ENCODE measurements around the gene RAB24. TPM values are rescaled to one million over a fixed set of nuclear protein-coding genes. Genes with fewer than 3 reads are reported as not detected.
"Not testable (repeated sequence)": the region's sequence is repeated elsewhere in the genome, so short reads cannot be mapped to it uniquely, and the experiment has no call there.

Gene RAB24
- total RNA-seq, 6 experiments from 2014 or later, result 23.3 to 31.4 (median 26.4) TPM

DNA sequence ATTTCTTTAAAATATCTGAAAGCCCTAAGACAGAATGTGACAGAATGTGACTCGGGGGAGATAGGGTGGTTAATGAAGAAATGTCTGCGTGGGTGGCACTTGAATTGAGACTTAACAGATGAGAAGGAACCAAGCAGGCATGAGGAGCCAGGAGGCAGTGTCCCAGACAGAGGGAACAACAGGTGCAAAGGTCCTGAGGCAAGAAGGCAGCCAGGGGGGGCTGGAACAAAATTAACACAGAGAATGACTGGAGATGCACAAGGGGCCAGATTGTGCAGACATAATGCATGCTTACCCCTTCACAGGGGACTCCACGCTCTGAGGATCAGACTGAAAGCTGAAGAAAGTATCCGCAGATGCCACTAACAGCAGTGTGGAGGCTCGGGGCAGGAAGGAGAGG, 46.2 kb upstream of the RAB24 start:
- H3K4me3 Mint-ChIP-seq, result peak overlapping the region; percentile 98
- peaks cover 37% of the 10 kb centered on the region for H3K4me1 Mint-ChIP-seq (ENCODE audit: low read depth)
- no peaks in the 10 kb centered on the region; the same call in 1 of the 2 replicates for H3K27me3 Mint-ChIP-seq (ENCODE audit: insufficient read depth)
- no peak for DNase-seq
- TF ChIP-seq, protein P1, sequence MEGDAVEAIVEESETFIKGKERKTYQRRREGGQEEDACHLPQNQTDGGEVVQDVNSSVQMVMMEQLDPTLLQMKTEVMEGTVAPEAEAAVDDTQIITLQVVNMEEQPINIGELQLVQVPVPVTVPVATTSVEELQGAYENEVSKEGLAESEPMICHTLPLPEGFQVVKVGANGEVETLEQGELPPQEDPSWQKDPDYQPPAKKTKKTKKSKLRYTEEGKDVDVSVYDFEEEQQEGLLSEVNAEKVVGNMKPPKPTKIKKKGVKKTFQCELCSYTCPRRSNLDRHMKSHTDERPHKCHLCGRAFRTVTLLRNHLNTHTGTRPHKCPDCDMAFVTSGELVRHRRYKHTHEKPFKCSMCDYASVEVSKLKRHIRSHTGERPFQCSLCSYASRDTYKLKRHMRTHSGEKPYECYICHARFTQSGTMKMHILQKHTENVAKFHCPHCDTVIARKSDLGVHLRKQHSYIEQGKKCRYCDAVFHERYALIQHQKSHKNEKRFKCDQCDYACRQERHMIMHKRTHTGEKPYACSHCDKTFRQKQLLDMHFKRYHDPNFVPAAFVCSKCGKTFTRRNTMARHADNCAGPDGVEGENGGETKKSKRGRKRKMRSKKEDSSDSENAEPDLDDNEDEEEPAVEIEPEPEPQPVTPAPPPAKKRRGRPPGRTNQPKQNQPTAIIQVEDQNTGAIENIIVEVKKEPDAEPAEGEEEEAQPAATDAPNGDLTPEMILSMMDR (IDR thresholded peaks at IDR 0.05), result no peak
- H3K9me3 Mint-ChIP-seq, result no peaks in the 10 kb centered on the region
- no peak overlapping the region for H3K27ac Mint-ChIP-seq
- no peaks in the 10 kb centered on the region; the same call in 1 of the 2 replicates for H3K36me3 Mint-ChIP-seq (ENCODE audit: low read depth)

DNA sequence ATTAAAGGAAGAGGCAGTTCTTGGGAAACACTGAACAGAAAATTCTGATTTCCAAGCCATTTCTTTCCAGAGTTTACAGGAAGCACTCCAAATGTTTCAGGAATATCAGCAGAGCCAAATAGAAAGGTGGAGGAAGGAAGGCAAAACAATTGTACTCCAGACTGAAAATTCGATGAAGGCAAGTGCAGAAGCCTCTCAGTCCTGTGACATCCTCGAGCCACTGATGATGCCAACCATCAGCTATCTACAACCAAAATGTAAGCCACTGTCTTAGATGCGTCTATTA, 45.8 kb upstream of the RAB24 start:
- DNase-seq, result no peak
- TF ChIP-seq, protein P1 (IDR thresholded peaks at IDR 0.05), result no peak
- Mint-ChIP-seq H3K4me3 (peak overlapping the region; percentile 98; the same call in 1 of the 2 replicates), H3K36me3 (ENCODE audit: low read depth) (no peaks in the 10 kb centered on the region; the same call in 1 of the 2 replicates), H3K9me3 (no peaks in the 10 kb centered on the region), H3K27me3 (ENCODE audit: insufficient read depth) (no peaks in the 10 kb centered on the region; the same call in 1 of the 2 replicates), H3K27ac (no peak overlapping the region), H3K4me1 (ENCODE audit: low read depth) (peaks cover 37% of the 10 kb centered on the region)

DNA sequence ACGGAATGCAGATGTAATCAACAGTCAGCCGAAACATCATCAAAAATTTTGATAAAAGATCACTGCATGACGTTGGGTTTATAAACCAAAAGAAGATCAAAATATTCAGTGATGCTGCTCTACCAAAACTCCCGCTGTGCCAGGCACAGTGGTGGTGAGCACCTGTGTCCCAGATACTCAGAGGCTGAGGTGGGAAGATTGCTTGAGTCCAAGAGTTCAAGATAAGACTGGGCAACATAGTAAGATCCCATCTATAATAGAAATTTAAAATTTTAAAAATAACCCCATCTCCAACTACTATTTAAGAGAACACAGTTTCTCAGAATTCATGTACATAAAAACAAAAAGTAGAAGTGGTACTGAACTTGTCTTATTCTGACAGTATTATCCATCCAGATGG, 44.2 kb upstream of the RAB24 start:
- H3K27me3 Mint-ChIP-seq (ENCODE audit: insufficient read depth), result no peaks in the 10 kb centered on the region; the same call in 1 of the 2 replicates
- no peak overlapping the region for H3K4me3 Mint-ChIP-seq
- peaks cover 5% of the 10 kb centered on the region for H3K36me3 Mint-ChIP-seq (ENCODE audit: low read depth)
- peaks cover 37% of the 10 kb centered on the region for H3K4me1 Mint-ChIP-seq (ENCODE audit: low read depth)
- H3K27ac Mint-ChIP-seq, result no peak overlapping the region
- DNase-seq, result no peak
- H3K9me3 Mint-ChIP-seq, result no peaks in the 10 kb centered on the region
- TF ChIP-seq, protein P1 (IDR thresholded peaks at IDR 0.05), result no peak

DNA sequence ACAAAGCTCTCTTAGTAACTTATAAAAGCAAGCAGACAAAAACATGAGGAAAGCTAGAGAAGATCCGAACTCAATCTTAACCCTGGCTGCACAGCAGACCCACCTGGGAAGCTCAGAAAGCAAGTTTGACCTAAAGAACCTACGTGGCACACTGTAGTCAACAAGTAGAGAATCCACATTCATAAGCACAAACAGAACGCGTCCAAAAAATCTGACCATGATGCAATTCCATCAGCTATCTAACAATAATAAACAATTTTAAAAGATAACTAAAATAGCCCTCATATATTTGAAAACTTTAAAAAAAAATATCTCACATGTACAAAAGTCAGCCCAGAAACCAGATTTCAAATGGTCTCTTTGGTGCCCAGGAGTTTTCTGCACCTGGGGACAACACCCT, 43.3 kb upstream of the RAB24 start:
- Mint-ChIP-seq H3K27me3 (ENCODE audit: insufficient read depth) (no peaks in the 10 kb centered on the region; the same call in 1 of the 2 replicates), H3K4me3 (no peak overlapping the region), H3K27ac (no peak overlapping the region), H3K9me3 (no peaks in the 10 kb centered on the region), H3K4me1 (ENCODE audit: low read depth) (peaks cover 33% of the 10 kb centered on the region), H3K36me3 (ENCODE audit: low read depth) (peaks cover 5% of the 10 kb centered on the region)
- TF ChIP-seq, protein P1 (IDR thresholded peaks at IDR 0.05), result no peak
- no peak for DNase-seq

DNA sequence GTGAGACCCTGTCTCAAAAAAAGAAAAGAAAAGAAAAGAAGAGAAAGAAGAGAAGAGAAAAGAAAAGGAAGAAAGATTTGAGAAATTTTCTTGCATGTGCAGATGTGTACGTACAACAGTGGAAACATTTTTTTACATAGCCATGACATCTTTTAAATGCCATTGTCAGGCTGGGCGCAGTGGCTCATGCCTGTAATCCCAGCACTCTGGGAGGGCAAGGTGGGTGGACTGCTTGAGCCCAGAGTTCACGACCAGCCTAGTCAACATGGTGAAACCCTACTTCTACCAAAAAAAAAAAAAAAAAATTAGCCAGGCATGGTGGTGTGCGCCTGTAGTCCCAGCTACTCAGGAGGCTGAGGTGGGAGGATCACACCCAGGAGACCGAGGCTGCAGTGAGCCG, 41.4 kb upstream of the RAB24 start:
- Mint-ChIP-seq H3K9me3 (no peaks in the 10 kb centered on the region), H3K4me3 (no peak overlapping the region), H3K36me3 (ENCODE audit: low read depth) (peaks cover 5% of the 10 kb centered on the region), H3K27ac (no peak overlapping the region), H3K4me1 (ENCODE audit: low read depth) (peaks cover 22% of the 10 kb centered on the region), H3K27me3 (ENCODE audit: insufficient read depth) (no peaks in the 10 kb centered on the region; the same call in 1 of the 2 replicates)
- DNase-seq, result no peak
- TF ChIP-seq, protein P1 (IDR thresholded peaks at IDR 0.05), result no peak

DNA sequence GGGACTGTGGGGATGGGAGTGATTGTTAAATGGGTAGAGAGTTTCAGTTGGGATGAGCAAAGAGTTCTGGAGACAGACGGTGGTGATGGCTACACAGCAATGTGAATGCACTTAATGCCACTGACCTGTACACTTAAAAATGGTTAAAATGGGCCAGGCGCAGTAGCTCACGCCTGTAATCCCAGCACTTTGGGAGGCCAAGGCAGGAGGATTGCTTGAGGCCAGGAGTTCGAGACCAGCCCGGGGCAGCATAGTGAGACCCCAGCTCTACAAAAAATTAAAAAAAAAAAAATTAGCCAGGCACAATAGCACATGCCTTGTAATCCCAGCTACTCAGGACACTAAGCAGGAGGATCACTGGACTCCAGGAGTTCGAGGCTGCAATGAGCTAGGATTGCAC, 40.3 kb upstream of the RAB24 start:
- H3K4me1 Mint-ChIP-seq (ENCODE audit: low read depth), result peaks cover 11% of the 10 kb centered on the region; the same call in 1 of the 2 replicates
- no peak overlapping the region for H3K27ac Mint-ChIP-seq
- DNase-seq, result no peak
- no peaks in the 10 kb centered on the region; the same call in 1 of the 2 replicates for H3K27me3 Mint-ChIP-seq (ENCODE audit: insufficient read depth)
- TF ChIP-seq, protein P1 (IDR thresholded peaks at IDR 0.05), result no peak
- no peak overlapping the region for H3K4me3 Mint-ChIP-seq
- no peaks in the 10 kb centered on the region for H3K9me3 Mint-ChIP-seq
- peaks cover 5% of the 10 kb centered on the region; the same call in 1 of the 2 replicates for H3K36me3 Mint-ChIP-seq (ENCODE audit: low read depth)

DNA sequence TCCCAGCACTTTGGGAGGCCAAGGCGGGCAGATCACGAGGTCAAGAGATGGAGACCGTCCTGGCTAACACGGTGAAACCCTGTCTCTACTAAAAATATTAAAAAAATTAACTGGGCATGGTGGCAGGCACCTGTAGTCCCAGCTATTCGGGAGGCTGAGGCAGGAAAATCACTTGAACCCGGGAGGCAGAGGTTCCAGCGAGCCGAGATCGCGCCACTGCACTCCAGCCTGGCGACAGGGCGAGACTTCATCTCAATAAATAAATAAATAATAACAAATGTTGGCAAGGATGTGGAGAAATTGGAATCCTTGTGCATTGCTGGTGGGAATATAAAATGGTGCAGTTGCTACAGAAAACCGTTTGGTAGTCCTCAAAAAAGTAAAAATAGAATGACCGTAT, 39.5 kb upstream of the RAB24 start:
- not testable (repeated sequence) for H3K27ac Mint-ChIP-seq; H3K36me3 Mint-ChIP-seq (ENCODE audit: low read depth); H3K27me3 Mint-ChIP-seq (ENCODE audit: insufficient read depth); DNase-seq; H3K4me3 Mint-ChIP-seq; H3K9me3 Mint-ChIP-seq
- peaks cover 11% of the 10 kb centered on the region; the same call in 1 of the 2 replicates for H3K4me1 Mint-ChIP-seq (ENCODE audit: low read depth)
